Left lung (tissue), 10 donors: Measurements from ENCODE around the gene DHX30. TPM values are rescaled to one million over a fixed set of nuclear protein-coding genes. Genes with fewer than 3 reads are reported as not detected.

Experiments used
- ATAC-seq: fragments of 200-7000 bp; cut with Tn5 transposase; one replicate; pipeline ENCODE4 v1.9.1; 2020; ENCODE audit warnings: moderate library complexity
- DNase-seq, 4 donors: peaks; one replicate each; pipeline ENCODE4 v3.0.0-alpha.2; 2013 to 2020
- H3K27ac ChIP-seq, 2 donors: fragments of 200-600 bp; sonication (generic) in 1 of 2; one replicate each; pipeline versions ENCODE4 v1.5.0 to v1.8.0; 2020 to 2021
- H3K27me3 ChIP-seq, 2 donors: fragments of 200-600 bp; sonication (generic) in 1 of 2; one replicate each; pipeline versions ENCODE4 v1.5.0 to v1.8.0; 2020 to 2021
- H3K36me3 ChIP-seq, 2 donors: fragments of 200-600 bp; sonication (generic) in 1 of 2; one replicate each; pipeline versions ENCODE4 v1.5.0 to v1.8.0; 2020 to 2021
- H3K4me1 ChIP-seq, 2 donors: fragments of 200-600 bp; one replicate each; pipeline ENCODE4 v1.8.0; 2021
- H3K4me3 ChIP-seq, 2 donors: fragments of 200-600 bp; sonication (generic) in 1 of 2; one replicate each; pipeline versions ENCODE4 v1.5.0 to v1.8.0; 2020 to 2021; ENCODE audit warnings: mild to moderate bottlenecking in 1 of 2
- H3K9me3 ChIP-seq, 2 donors: fragments of 200-600 bp; sonication (generic) in 1 of 2; one replicate each; pipeline versions ENCODE4 v1.5.0 to v1.8.0; 2020 to 2021
- intact Hi-C, 2 donors: fragments of 100-400 bp; cut with DNase I; formaldehyde crosslinking; loops; one replicate each; pipeline versions ENCODE4 v1.11.2 to v1.14.2; 2022
- polyA plus RNA-seq, 6 donors: library from polyadenylated mRNA; unstranded; fragments of 120-200 nt; gene quantifications; one replicate each; pipeline ENCODE4 v1.2.1, GENCODE V29; 2013; ENCODE audit not compliant: insufficient read length in 6 of 6
- total RNA-seq, 2 donors: library from RNA; stranded (reverse); fragmentation: NEBNext Ultra II Directional; extraction: Animal tissue kit (Norgen Biotek cat#: 25700); gene quantifications; one replicate each; pipeline ENCODE4 v1.2.1, GENCODE V29; 2021
- TF ChIP-seq, protein P1 (sequence below), 2 donors: fragments of 200-600 bp; sonication (generic) in 1 of 2; IDR thresholded peaks; one replicate each; pipeline versions ENCODE4 v1.5.0 to v1.8.0; 2021; ENCODE audit warnings: antibody characterized with exemption in 2 of 2
- donor health status: DM: no; HTN: yes; CAD: no.
- donor health status: DM: no; HTN: no; CAD: no.

DHX30 gene
- total and polyA plus RNA-seq, 8 donors, result 52.0 to 66.6 (median 58.7) TPM

DNA sequence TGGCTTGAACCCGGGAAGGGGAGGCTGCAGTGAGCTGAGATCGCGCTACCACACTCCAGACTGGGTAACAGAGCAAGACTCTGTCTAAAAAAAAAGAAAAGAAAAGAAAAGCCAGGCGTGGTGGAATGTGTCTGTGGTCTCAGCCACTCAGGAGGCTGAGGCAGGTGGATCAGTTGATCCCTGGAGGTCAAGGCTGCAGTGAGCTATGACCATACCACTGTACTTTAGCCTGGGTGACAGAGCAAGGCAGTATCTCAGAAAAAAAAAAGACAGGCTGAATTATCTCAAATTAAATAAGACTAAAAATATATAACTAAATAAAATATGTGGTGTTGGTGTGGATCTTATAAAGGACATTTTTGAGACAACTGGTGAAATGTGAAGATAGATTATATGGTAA, 41.9 kb upstream of the DHX30 start:
- ATAC-seq (no peak), DNase-seq (no peak)
- H3K27me3 ChIP-seq, result no peaks in the 10 kb centered on the region
- no peaks in the 10 kb centered on the region for H3K9me3 ChIP-seq
- H3K27ac ChIP-seq, result no peak overlapping the region
- intact Hi-C loops, result no loop called here
- H3K4me3 ChIP-seq, result no peak overlapping the region
- TF ChIP-seq, protein P1, sequence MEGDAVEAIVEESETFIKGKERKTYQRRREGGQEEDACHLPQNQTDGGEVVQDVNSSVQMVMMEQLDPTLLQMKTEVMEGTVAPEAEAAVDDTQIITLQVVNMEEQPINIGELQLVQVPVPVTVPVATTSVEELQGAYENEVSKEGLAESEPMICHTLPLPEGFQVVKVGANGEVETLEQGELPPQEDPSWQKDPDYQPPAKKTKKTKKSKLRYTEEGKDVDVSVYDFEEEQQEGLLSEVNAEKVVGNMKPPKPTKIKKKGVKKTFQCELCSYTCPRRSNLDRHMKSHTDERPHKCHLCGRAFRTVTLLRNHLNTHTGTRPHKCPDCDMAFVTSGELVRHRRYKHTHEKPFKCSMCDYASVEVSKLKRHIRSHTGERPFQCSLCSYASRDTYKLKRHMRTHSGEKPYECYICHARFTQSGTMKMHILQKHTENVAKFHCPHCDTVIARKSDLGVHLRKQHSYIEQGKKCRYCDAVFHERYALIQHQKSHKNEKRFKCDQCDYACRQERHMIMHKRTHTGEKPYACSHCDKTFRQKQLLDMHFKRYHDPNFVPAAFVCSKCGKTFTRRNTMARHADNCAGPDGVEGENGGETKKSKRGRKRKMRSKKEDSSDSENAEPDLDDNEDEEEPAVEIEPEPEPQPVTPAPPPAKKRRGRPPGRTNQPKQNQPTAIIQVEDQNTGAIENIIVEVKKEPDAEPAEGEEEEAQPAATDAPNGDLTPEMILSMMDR (IDR thresholded peaks at IDR 0.05), result no peak
- peaks cover 0 to 27% of the 10 kb centered on the region in 2 donors for H3K36me3 ChIP-seq
- H3K4me1 ChIP-seq, result no peaks in the 10 kb centered on the region

- no peaks in the 10 kb centered on the region for H3K9me3 ChIP-seq
- H3K27ac ChIP-seq, result no peak overlapping the region
- DNase-seq (no peak), ATAC-seq (no peak)
- no peaks in the 10 kb centered on the region for H3K4me1 ChIP-seq
- H3K27me3 ChIP-seq, result no peaks in the 10 kb centered on the region
- TF ChIP-seq, protein P1 (IDR thresholded peaks at IDR 0.05), result no peak
- no peak overlapping the region for H3K4me3 ChIP-seq
- intact Hi-C loops, result no loop called here
- peaks cover 0 to 18% of the 10 kb centered on the region in 2 donors for H3K36me3 ChIP-seq
These were observed 40.7 kb upstream of the DHX30 start for GRCh38 chr3:47762233-47762632.

GRCh38 chr3:47766186-47766585, 36.8 kb upstream of the DHX30 start:
- intact Hi-C loops, result no loop called here
- peaks cover 0 to 36% of the 10 kb centered on the region in 2 donors for H3K36me3 ChIP-seq
- H3K4me3 ChIP-seq, result no peak overlapping the region
- H3K27me3 ChIP-seq, result no peaks in the 10 kb centered on the region
- no peak for DNase-seq
- no peaks in the 10 kb centered on the region for H3K4me1 ChIP-seq
- H3K27ac ChIP-seq, result no peak overlapping the region
- H3K9me3 ChIP-seq, result no peaks in the 10 kb centered on the region
- TF ChIP-seq, protein P1 (IDR thresholded peaks at IDR 0.05), result no peak
- ATAC-seq, result no peak

DNA sequence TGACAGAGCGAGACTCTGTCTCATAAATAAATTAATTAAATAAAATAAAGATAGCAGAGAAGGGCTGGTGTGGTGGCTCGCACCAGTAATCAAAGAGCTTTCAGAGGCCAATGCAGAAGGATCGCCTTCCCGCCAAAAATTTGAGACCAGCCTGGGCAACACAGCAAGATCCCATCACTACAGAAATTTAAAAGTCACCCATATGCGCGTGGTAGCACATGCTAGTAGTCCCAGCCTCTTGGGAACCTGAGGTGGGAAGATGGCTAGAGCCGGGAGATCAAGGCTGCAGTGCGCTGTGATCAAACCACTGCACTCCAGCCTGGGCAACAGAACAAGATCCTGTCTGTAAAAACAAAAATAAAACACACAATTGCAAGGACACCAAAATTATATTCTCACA, 30.9 kb upstream of the DHX30 start:
- no peaks in the 10 kb centered on the region for H3K9me3 ChIP-seq
- H3K4me1 ChIP-seq, result no peaks in the 10 kb centered on the region
- peaks cover 0 to 42% of the 10 kb centered on the region in 2 donors for H3K36me3 ChIP-seq
- intact Hi-C loops, result no loop called here
- H3K4me3 ChIP-seq, result no peak overlapping the region
- H3K27ac ChIP-seq, result no peak overlapping the region
- TF ChIP-seq, protein P1 (IDR thresholded peaks at IDR 0.05), result no peak
- H3K27me3 ChIP-seq, result no peaks in the 10 kb centered on the region
- ATAC-seq (no peak), DNase-seq (no peak)

DNA sequence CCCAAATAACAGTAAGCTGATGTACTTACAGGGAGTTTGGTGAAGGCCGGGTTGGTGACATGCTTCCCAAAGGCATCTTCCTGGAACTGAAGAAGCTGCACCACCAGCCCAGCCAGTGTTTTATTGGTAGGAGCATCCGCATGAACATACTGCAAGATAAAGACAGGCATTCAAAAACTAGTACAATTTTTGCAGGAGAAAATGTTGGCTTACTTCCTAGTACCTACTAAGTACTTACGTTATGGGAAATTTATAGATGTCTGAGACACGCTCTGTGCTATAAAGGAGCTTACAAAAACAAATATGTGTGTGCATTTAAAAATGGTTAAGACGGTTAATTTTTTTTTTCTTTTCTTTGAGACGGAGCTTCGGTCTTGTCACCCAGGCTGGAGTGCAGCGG, 30.1 kb upstream of the DHX30 start:
- H3K9me3 ChIP-seq, result no peaks in the 10 kb centered on the region
- no peak for DNase-seq
- TF ChIP-seq, protein P1 (IDR thresholded peaks at IDR 0.05), result no peak
- no peaks in the 10 kb centered on the region for H3K4me1 ChIP-seq
- no peak overlapping the region for H3K27ac ChIP-seq
- no peak overlapping the region for H3K4me3 ChIP-seq
- peaks cover 0 to 38% of the 10 kb centered on the region in 2 donors for H3K36me3 ChIP-seq
- no peak for ATAC-seq
- no peaks in the 10 kb centered on the region for H3K27me3 ChIP-seq
- intact Hi-C loops, result no loop called here
